ENCODE data around the gene ARAP1.

DNA sequence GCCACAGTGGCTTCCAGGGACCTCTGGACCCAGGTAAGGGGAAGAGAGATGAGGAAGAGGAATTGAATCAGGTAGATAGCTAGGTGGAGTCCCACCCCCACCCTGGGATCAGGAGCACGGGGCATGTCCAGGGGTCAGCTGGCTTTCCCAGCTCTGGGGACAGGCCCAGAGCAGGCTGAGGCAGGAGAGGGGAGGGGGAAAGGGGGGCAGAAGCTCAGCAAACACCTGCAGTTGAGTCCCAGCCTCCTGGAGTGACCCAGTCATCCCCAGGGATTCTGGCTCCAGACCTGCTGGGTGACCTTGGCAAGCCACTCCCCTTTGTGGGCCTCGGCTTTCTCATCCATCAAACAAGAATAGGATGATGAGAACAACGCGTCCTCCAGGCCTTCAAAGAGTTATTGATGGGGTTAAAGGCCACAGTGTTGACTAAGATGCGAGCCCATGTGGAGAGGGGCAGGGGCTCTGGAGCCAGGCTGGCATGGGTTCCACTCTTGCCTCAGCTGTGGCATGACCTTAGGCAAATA is 25.6 kb upstream of the ARAP1 start:
- TF ChIP-seq, protein P1, sequence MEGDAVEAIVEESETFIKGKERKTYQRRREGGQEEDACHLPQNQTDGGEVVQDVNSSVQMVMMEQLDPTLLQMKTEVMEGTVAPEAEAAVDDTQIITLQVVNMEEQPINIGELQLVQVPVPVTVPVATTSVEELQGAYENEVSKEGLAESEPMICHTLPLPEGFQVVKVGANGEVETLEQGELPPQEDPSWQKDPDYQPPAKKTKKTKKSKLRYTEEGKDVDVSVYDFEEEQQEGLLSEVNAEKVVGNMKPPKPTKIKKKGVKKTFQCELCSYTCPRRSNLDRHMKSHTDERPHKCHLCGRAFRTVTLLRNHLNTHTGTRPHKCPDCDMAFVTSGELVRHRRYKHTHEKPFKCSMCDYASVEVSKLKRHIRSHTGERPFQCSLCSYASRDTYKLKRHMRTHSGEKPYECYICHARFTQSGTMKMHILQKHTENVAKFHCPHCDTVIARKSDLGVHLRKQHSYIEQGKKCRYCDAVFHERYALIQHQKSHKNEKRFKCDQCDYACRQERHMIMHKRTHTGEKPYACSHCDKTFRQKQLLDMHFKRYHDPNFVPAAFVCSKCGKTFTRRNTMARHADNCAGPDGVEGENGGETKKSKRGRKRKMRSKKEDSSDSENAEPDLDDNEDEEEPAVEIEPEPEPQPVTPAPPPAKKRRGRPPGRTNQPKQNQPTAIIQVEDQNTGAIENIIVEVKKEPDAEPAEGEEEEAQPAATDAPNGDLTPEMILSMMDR (IDR thresholded peaks at IDR 0.05) = no peak
- TF ChIP-seq EP300 (IDR thresholded peaks at IDR 0.05) (no peak), POLR2A (IDR thresholded peaks at IDR 0.05) (no peak), POLR2AphosphoS5 (IDR thresholded peaks at IDR 0.05) (no peak)

Data from suprapubic skin (tissue), 4 donors.